Keratinocyte (primary cell): ENCODE results near the gene CHMP4B. TPM values are rescaled to one million over a fixed set of nuclear protein-coding genes. Genes with fewer than 3 reads are reported as not detected.

ENCODE experiments used
- DNase-seq: peaks from one replicate; pipeline ENCODE4 v3.0.0-alpha.2; 2011; ENCODE audit warnings: low read depth, missing footprints, low spot score
- FAIRE-seq: peaks from 2 replicates; lab custom pipeline; 2011; peaks lifted over from hg19 to GRCh38; lab: Jason Lieb, UNC
- H2AFZ ChIP-seq: 2 replicates; pipeline ENCODE4 v1.6.0; 2012; ENCODE audit warnings: low read length, control low read depth, inconsistent platforms; ENCODE audit not compliant: control insufficient read depth
- H3K27ac ChIP-seq: 2 replicates; pipeline ENCODE4 v1.5.1; 2011; ENCODE audit warnings: low read length; ENCODE audit not compliant: control insufficient read depth, insufficient read depth
- H3K27me3 ChIP-seq: 3 replicates; pipeline ENCODE4 v1.6.0; 2011; ENCODE audit warnings: low read length; ENCODE audit not compliant: control insufficient read depth, insufficient read depth; ENCODE audit errors: extremely low read depth
- H3K36me3 ChIP-seq, 2 experiments: 2 replicates in 1 of 2; 3 replicates in 1 of 2; pipeline ENCODE4 v1.5.1; 2011; ENCODE audit warnings: low read length in 2 of 2, mild to moderate bottlenecking in 1 of 2; ENCODE audit not compliant: control insufficient read depth in 2 of 2, insufficient read depth in 2 of 2; ENCODE audit errors: extremely low read depth in 1 of 2
- H3K4me1 ChIP-seq: 3 replicates; pipeline ENCODE4 v1.5.1; 2011; ENCODE audit warnings: low read length; ENCODE audit not compliant: control insufficient read depth, insufficient read depth; ENCODE audit errors: extremely low read depth
- H3K4me2 ChIP-seq: 3 replicates; pipeline ENCODE4 v1.6.0; 2011; ENCODE audit warnings: low read depth, low read length; ENCODE audit not compliant: control insufficient read depth, insufficient read depth; ENCODE audit errors: extremely low read depth
- H3K4me3 ChIP-seq, 3 experiments: fragments of 200-600 bp in 1 of 3; sonication (generic) in 1 of 3; 2 replicates in 2 of 3; 3 replicates in 1 of 3; pipeline ENCODE4 v1.5.1; 2011 to 2016; ENCODE audit warnings: low read length in 3 of 3, mild to moderate bottlenecking in 3 of 3, control low read depth in 2 of 3, inconsistent platforms in 1 of 3, low read depth in 1 of 3, mixed read lengths in 1 of 3, mixed run types in 1 of 3, moderate library complexity in 1 of 3; ENCODE audit not compliant: control insufficient read depth in 2 of 3, insufficient read depth in 2 of 3; ENCODE audit errors: extremely low read depth in 1 of 3
- H3K79me2 ChIP-seq: 2 replicates; pipeline ENCODE4 v1.6.0; 2012; ENCODE audit warnings: low read length; ENCODE audit not compliant: control insufficient read depth, insufficient read depth
- H3K9ac ChIP-seq: 3 replicates; pipeline ENCODE4 v1.6.0; 2011; ENCODE audit warnings: low read length; ENCODE audit not compliant: control insufficient read depth, insufficient read depth; ENCODE audit errors: extremely low read depth
- H3K9me1 ChIP-seq: 3 replicates; pipeline ENCODE4 v1.6.0; 2011; ENCODE audit warnings: low read length; ENCODE audit not compliant: control insufficient read depth, insufficient read depth; ENCODE audit errors: extremely low read depth
- H3K9me3 ChIP-seq: 2 replicates; pipeline ENCODE4 v1.5.1; 2012; ENCODE audit warnings: low read depth, low read length; ENCODE audit not compliant: control insufficient read depth
- H4K20me1 ChIP-seq: 3 replicates; pipeline ENCODE4 v1.6.0; 2011; ENCODE audit warnings: low read length; ENCODE audit not compliant: control insufficient read depth, insufficient read depth; ENCODE audit errors: extremely low read depth
- EZH2 ChIP-seq: IDR thresholded peaks from one replicate; pipeline ENCODE4 v1.6.1; 2012; ENCODE audit warnings: inconsistent platforms, mild to moderate bottlenecking, low read length, moderate library complexity
- dilution Hi-C: fragments of 300-500 bp; cut with MboI; formaldehyde crosslinking; loops from one replicate; pipeline ENCODE4 v1.7.0; 2020; ENCODE audit warnings: low sequenced_read_pairs; ENCODE audit not compliant: extremely low pct_ligation_motif_present
- polyA plus RNA-seq, 5 experiments: library from polyadenylated mRNA; depleted of rRNA in 3 of 5; stranded (reverse) in 3 of 5; stranded (forward) in 1 of 5; unstranded in 1 of 5; fragments of >200 nt; gene quantifications; 1 replicate in 1 of 5; 2 replicates in 3 of 5; 3 replicates in 1 of 5; pipeline versions ENCODE4 v1.2.1 to v1.2.3, GENCODE V29; 2011 to 2012; ENCODE audit warnings: missing spikeins in 2 of 5, low read depth in 1 of 5, low replicate concordance in 1 of 5
- TF ChIP-seq, protein P1 (sequence below), 3 experiments: IDR thresholded peaks in 1 of 3; conservative IDR thresholded peaks in 1 of 3; optimal IDR thresholded peaks in 1 of 3; 2 replicates in 2 of 3; 3 replicates in 1 of 3; pipeline versions ENCODE3 to v1.5.1; 2011; ENCODE audit warnings: low read length in 3 of 3, mild to moderate bottlenecking in 3 of 3, moderate library complexity in 2 of 3, control low read depth in 1 of 3, inconsistent platforms in 1 of 3; ENCODE audit not compliant: insufficient read depth in 2 of 3; ENCODE audit errors: extremely low read depth in 1 of 3

CHMP4B gene
- polyA plus RNA-seq, 1 donor (not counting 4 experiments of a cell fraction or from before 2014, with no cell fraction given): 72.2 TPM

DNA sequence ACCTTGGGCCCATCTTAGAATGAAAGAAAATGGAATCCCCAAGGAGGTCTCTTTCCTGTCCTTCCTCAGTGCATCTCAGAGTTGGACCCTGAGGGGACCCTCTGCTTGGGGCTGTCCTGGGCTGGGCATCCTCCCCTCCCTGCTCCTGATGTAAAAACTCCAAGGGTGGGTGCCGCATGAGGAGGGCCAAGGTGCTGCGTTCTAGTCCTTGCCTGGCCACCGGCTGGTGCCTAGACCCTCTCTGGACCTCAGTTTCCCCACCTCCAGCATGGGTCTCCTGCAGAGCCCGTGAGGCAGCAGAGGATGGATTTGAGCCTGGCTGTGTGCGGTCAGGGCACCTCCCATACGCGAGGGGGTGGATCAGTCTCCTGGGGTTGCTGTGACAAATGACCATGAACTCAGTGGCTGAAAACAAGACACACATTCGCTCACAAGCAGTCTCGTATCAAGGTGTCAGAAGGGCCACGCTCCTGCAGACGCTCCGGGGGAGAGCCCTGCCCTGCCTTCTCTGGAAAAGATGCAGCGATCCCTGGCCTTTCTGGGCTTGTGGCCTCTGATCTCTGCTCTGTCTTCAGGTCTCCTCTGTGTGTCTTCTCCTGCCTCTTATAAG lies 54.7 kb downstream of the CHMP4B start:
- no peaks in the 10 kb centered on the region for H3K9me1 ChIP-seq
- no peak overlapping the region for H2AFZ ChIP-seq
- H3K9me3 ChIP-seq: no peaks in the 10 kb centered on the region
- H3K79me2 ChIP-seq: no peaks in the 10 kb centered on the region
- FAIRE-seq: no peak
- no peaks in the 10 kb centered on the region for H4K20me1 ChIP-seq
- no peak overlapping the region for H3K9ac ChIP-seq
- H3K4me2 ChIP-seq: no peak overlapping the region
- peaks cover 5% of the 10 kb centered on the region for H3K27me3 ChIP-seq
- dilution Hi-C loops: no loop called here
- H3K4me1 ChIP-seq: no peaks in the 10 kb centered on the region
- no peak for DNase-seq
- no peak overlapping the region for H3K4me3 ChIP-seq
- TF ChIP-seq, protein P1, sequence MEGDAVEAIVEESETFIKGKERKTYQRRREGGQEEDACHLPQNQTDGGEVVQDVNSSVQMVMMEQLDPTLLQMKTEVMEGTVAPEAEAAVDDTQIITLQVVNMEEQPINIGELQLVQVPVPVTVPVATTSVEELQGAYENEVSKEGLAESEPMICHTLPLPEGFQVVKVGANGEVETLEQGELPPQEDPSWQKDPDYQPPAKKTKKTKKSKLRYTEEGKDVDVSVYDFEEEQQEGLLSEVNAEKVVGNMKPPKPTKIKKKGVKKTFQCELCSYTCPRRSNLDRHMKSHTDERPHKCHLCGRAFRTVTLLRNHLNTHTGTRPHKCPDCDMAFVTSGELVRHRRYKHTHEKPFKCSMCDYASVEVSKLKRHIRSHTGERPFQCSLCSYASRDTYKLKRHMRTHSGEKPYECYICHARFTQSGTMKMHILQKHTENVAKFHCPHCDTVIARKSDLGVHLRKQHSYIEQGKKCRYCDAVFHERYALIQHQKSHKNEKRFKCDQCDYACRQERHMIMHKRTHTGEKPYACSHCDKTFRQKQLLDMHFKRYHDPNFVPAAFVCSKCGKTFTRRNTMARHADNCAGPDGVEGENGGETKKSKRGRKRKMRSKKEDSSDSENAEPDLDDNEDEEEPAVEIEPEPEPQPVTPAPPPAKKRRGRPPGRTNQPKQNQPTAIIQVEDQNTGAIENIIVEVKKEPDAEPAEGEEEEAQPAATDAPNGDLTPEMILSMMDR (optimal IDR thresholded peaks at IDR 0.05 in 1 of 3, IDR thresholded peaks at IDR 0.05 in 1 of 3, conservative IDR thresholded peaks at IDR 0.05 in 1 of 3; ENCODE audit: extremely low read depth in 1 of 3, insufficient read depth in 2 of 3, low read length in 3 of 3): no peak
- no peak for TF ChIP-seq EZH2
- no peaks in the 10 kb centered on the region for H3K36me3 ChIP-seq
- no peak overlapping the region for H3K27ac ChIP-seq

DNA sequence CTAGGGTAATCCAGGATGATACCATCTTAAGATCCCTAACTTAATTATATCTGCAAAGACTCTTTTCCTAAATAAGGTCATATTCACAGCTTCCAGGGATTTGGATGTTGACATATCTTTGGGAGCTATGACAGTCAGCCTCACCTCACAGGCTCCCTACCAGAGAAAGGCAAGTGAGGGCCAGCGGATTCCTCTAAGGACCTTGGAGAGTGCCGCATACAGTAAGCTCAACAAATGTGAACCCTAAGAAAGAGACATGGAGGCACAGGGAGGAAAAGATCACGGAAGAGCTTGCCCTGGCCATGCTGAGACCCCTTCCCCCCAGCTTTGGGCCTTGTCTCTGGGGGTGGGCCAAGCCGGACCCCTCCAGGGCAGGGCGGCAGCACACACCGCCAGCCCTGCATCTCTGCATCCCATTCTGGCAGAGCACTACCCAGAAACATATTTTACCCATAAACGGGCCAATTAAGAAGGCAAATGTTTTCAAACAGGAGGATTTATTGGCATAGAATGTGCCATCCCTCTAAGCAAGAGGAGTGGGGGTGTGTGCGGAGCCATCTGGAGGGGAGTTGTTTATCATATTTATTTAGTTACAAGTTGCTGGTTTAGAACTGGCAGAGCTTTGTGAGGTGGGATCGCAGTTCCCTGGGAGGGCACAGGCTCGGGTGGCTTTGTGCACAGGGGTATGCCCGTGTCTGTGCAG lies 55.4 kb downstream of the CHMP4B start:
- no peaks in the 10 kb centered on the region for H3K36me3 ChIP-seq
- no peak overlapping the region for H3K9ac ChIP-seq
- H3K79me2 ChIP-seq: no peaks in the 10 kb centered on the region
- no peaks in the 10 kb centered on the region for H3K9me3 ChIP-seq
- H3K4me3 ChIP-seq: no peak overlapping the region
- H3K27me3 ChIP-seq: peaks cover 5% of the 10 kb centered on the region
- FAIRE-seq (no peak), DNase-seq (no peak)
- dilution Hi-C loops: no loop called here
- H4K20me1 ChIP-seq: no peaks in the 10 kb centered on the region
- H3K4me2 ChIP-seq: no peak overlapping the region
- H2AFZ ChIP-seq: no peak overlapping the region
- H3K9me1 ChIP-seq: no peaks in the 10 kb centered on the region
- TF ChIP-seq, protein P1 (optimal IDR thresholded peaks at IDR 0.05 in 1 of 3, IDR thresholded peaks at IDR 0.05 in 1 of 3, conservative IDR thresholded peaks at IDR 0.05 in 1 of 3; ENCODE audit: extremely low read depth in 1 of 3, insufficient read depth in 2 of 3, low read length in 3 of 3): no peak
- no peak for TF ChIP-seq EZH2
- no peak overlapping the region for H3K27ac ChIP-seq
- H3K4me1 ChIP-seq: no peaks in the 10 kb centered on the region
